CD4-positive, alpha-beta T cell (primary cell): Measurements from ENCODE around the gene SERTM2. TPM values are rescaled to one million over a fixed set of nuclear protein-coding genes. Genes with fewer than 3 reads are reported as not detected.

Experiments used
- ATAC-seq: fragments of 200-7000 bp; cut with Tn5 transposase; one replicate; pipeline ENCODE4 v1.10.0; 2022; ENCODE audit warnings: mild to moderate bottlenecking; ENCODE audit not compliant: poor library complexity
- CTCF ChIA-PET: fragments of 350-600 bp; sonication (Branson Sonifier 250); formaldehyde crosslinking; loops from one replicate; lab custom pipeline; 2021; ENCODE audit warnings: antibody characterized with exemption, inconsistent platforms; lab: Charles Lee
- POLR2A ChIA-PET: fragments of 350-600 bp; sonication (Branson Sonifier 250); formaldehyde crosslinking; loops from one replicate; lab custom pipeline; 2021; ENCODE audit warnings: antibody characterized with exemption, inconsistent platforms; lab: Charles Lee
- DNase-seq, 14 experiments: peaks; one replicate each; pipeline ENCODE4 v3.0.0-alpha.2; 2013 to 2020; ENCODE audit warnings: mixed read lengths in 2 of 14
- H3K27ac ChIP-seq, 2 donors: one replicate each; pipeline versions ENCODE4 v1.5.1 to v1.7.0; 2013; ENCODE audit warnings: low read length in 2 of 2, low read depth in 1 of 2, mild to moderate bottlenecking in 1 of 2
- H3K27me3 ChIP-seq, 2 experiments: 1 replicate in 1 of 2; 2 replicates in 1 of 2; pipeline versions ENCODE4 v1.6.1 to v1.7.0; 2013; ENCODE audit warnings: low read length in 2 of 2, control low read depth in 1 of 2, mild to moderate bottlenecking in 1 of 2, moderate library complexity in 1 of 2; ENCODE audit not compliant: insufficient read depth in 2 of 2, control insufficient read depth in 1 of 2
- H3K36me3 ChIP-seq: one replicate; pipeline ENCODE4 v1.6.1; 2013; ENCODE audit warnings: low read length, control low read depth; ENCODE audit not compliant: insufficient read depth
- H3K4me1 ChIP-seq: one replicate; pipeline ENCODE4 v1.6.1; 2013; ENCODE audit warnings: low read length, control low read depth; ENCODE audit not compliant: insufficient read depth
- H3K4me3 ChIP-seq: one replicate; pipeline ENCODE4 v1.5.1; 2013; ENCODE audit warnings: mild to moderate bottlenecking, low read length, moderate library complexity
- H3K9me3 ChIP-seq, 2 experiments: 1 replicate in 1 of 2; 2 replicates in 1 of 2; pipeline versions ENCODE4 v1.6.1 to v1.7.0; 2013; ENCODE audit warnings: low read length in 2 of 2, mild to moderate bottlenecking in 2 of 2, control low read depth in 1 of 2, moderate library complexity in 1 of 2; ENCODE audit not compliant: control insufficient read depth in 1 of 2, insufficient read depth in 1 of 2
- H3K27ac Mint-ChIP-seq: one replicate; pipeline ENCODE4 v1.8.0; 2020; ENCODE audit warnings: mixed read lengths
- H3K27me3 Mint-ChIP-seq: one replicate; pipeline ENCODE4 v1.8.0; 2021; ENCODE audit warnings: mixed read lengths
- H3K36me3 Mint-ChIP-seq: one replicate; pipeline ENCODE4 v1.8.0; 2021; ENCODE audit warnings: low read depth, mixed read lengths
- H3K4me1 Mint-ChIP-seq: one replicate; pipeline ENCODE4 v1.8.0; 2021; ENCODE audit warnings: low read depth, mixed read lengths
- H3K4me3 Mint-ChIP-seq: one replicate; pipeline ENCODE4 v1.8.0; 2020; ENCODE audit warnings: mild to moderate bottlenecking, mixed read lengths
- H3K9me3 Mint-ChIP-seq: one replicate; pipeline ENCODE4 v1.8.0; 2020; ENCODE audit warnings: mixed read lengths
- CTCF ChIP-seq: fragments of 200-600 bp; IDR thresholded peaks from one replicate; pipeline ENCODE4 v1.8.0; 2022; ENCODE audit warnings: antibody characterized with exemption, mild to moderate bottlenecking
- intact Hi-C, 2 experiments: fragments of 100-400 bp; cut with DNase I in 1 of 2; cut with micrococcal nuclease in 1 of 2; formaldehyde crosslinking; loops; one replicate each; pipeline versions ENCODE4 v1.15.1 to v1.9.0; 2023 to 2025; cut with DNase I, micrococcal nuclease
- total RNA-seq, 174 experiments: library from RNA in 2 of 174; stranded (reverse) in 2 of 174; gene quantifications; one replicate each; pipeline ENCODE4 v1.2.3 and lab custom pipeline; 2021 to 2026

Gene SERTM2
- total RNA-seq, 2 experiments from 2014 or later, result not detected

DNA sequence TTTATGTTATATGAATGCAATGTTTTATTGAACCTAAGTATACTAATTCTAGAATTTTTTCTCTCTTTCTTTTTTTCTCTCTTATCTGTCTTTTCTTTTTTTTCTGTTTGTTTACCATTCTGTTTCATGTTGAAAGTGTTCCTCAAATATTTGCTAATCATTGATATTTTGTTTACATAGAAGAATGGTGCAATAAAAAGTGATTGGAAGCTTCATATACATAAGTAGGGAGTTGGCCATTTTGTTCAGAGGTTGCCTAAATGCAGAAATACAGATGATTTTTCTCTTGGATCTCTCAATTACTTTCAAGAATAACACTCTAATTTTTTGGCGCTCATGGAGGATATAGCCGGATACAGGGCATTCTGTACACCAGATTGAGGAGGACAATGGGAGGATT, 5.7 kb upstream of the SERTM2 start:
- no peak overlapping the region for H3K27ac Mint-ChIP-seq
- Histone ChIP-seq H3K4me1 (no peaks in the 10 kb centered on the region), H3K27me3 (peaks cover 0 to 4% of the 10 kb centered on the region in 2 experiments), H3K9me3 (no peaks in the 10 kb centered on the region), H3K4me3 (no peak overlapping the region), H3K27ac (no peak overlapping the region), H3K36me3 (no peaks in the 10 kb centered on the region)
- no peaks in the 10 kb centered on the region for H3K27me3 Mint-ChIP-seq
- H3K4me3 Mint-ChIP-seq, result no peak overlapping the region
- intact Hi-C loops, result no loop called here
- DNase-seq, result no peak
- CTCF ChIA-PET, result no interaction called here
- ATAC-seq, result no peak
- TF ChIP-seq CTCF, result no peak
- H3K36me3 Mint-ChIP-seq, result no peaks in the 10 kb centered on the region
- no peaks in the 10 kb centered on the region for H3K9me3 Mint-ChIP-seq
- POLR2A ChIA-PET, result no interaction called here
- no peaks in the 10 kb centered on the region for H3K4me1 Mint-ChIP-seq

GRCh38 chrX:111506826-111507225, 4.6 kb upstream of the SERTM2 start:
- Mint-ChIP-seq H3K9me3 (no peaks in the 10 kb centered on the region), H3K4me1 (no peaks in the 10 kb centered on the region), H3K27ac (no peak overlapping the region), H3K36me3 (no peaks in the 10 kb centered on the region), H3K27me3 (no peaks in the 10 kb centered on the region), H3K4me3 (no peak overlapping the region)
- intact Hi-C loops, result no loop called here
- Histone ChIP-seq H3K4me1 (no peaks in the 10 kb centered on the region), H3K9me3 (no peaks in the 10 kb centered on the region), H3K36me3 (no peaks in the 10 kb centered on the region), H3K27me3 (peaks cover 0 to 4% of the 10 kb centered on the region in 2 experiments), H3K4me3 (no peak overlapping the region), H3K27ac (no peak overlapping the region)
- POLR2A ChIA-PET, result no interaction called here
- TF ChIP-seq CTCF, result no peak
- ATAC-seq (no peak), DNase-seq (no peak)
- CTCF ChIA-PET, result no interaction called here

- POLR2A ChIA-PET, result interaction anchor here (0.6 kb wide), 1 partner anchor 26 kb away, joined by 3 read pairs; no protein-coding TSS in a partner anchor
- Mint-ChIP-seq H3K4me3 (no peak overlapping the region), H3K9me3 (no peaks in the 10 kb centered on the region), H3K4me1 (no peaks in the 10 kb centered on the region), H3K27ac (no peak overlapping the region), H3K27me3 (peaks cover 2% of the 10 kb centered on the region), H3K36me3 (no peaks in the 10 kb centered on the region)
- Histone ChIP-seq H3K27me3 (peaks cover 0 to 4% of the 10 kb centered on the region in 2 experiments), H3K4me1 (no peaks in the 10 kb centered on the region), H3K9me3 (no peaks in the 10 kb centered on the region), H3K27ac (no peak overlapping the region), H3K4me3 (no peak overlapping the region), H3K36me3 (no peaks in the 10 kb centered on the region)
- ATAC-seq (no peak), DNase-seq (no peak)
- TF ChIP-seq CTCF, result no peak
- CTCF ChIA-PET, result no interaction called here
- intact Hi-C loops, result no loop called here
Observed at GRCh38 chrX:111507933-111508332, 3.5 kb upstream of the SERTM2 start.
